Measurements from ENCODE around the gene PRLR. TPM values are rescaled to one million over a fixed set of nuclear protein-coding genes. Genes with fewer than 3 reads are reported as not detected.

The PRLR gene
- total RNA-seq, 1 donor from 2014 or later, result not detected

DNA sequence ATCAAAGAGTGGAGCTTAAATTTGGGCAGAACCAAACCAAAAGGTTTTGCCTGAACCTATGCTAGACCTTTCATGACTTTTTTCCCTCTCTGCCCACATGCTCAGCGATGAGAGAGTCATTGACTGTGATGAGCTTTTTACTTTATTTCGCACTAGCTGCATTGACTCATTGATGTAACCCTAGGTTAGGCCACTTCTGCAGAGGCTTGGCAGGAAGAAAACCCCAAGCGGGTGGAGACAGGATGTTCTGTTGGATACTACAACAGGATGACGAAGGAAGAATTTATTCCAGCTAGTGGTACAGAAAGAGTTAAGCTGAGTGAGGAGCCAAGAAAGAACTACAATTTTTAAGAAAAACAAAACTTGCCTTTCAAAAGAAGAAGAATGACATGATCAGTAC, 201.0 kb downstream of the PRLR start:
- Histone ChIP-seq H3K36me3 (ENCODE audit: control insufficient read depth, insufficient read depth, low read length) (no peaks in the 10 kb centered on the region), H3K4me3 (ENCODE audit: low read depth, low read length) (no peak overlapping the region), H3K27me3 (ENCODE audit: control insufficient read depth, insufficient read depth, low read length) (no peaks in the 10 kb centered on the region)
- DNase-seq (ENCODE audit: low read depth), result peak; percentile 15
- FAIRE-seq, result no peak
- no peak for TF ChIP-seq CTCF (IDR thresholded peaks at IDR 0.05; ENCODE audit: insufficient read depth, low read length, severe bottlenecking)

- no peak for FAIRE-seq
- DNase-seq (ENCODE audit: low read depth), result no peak
Measured at GRCh38 chr5:35026941-35027340, 203.3 kb downstream of the PRLR start.

DNA sequence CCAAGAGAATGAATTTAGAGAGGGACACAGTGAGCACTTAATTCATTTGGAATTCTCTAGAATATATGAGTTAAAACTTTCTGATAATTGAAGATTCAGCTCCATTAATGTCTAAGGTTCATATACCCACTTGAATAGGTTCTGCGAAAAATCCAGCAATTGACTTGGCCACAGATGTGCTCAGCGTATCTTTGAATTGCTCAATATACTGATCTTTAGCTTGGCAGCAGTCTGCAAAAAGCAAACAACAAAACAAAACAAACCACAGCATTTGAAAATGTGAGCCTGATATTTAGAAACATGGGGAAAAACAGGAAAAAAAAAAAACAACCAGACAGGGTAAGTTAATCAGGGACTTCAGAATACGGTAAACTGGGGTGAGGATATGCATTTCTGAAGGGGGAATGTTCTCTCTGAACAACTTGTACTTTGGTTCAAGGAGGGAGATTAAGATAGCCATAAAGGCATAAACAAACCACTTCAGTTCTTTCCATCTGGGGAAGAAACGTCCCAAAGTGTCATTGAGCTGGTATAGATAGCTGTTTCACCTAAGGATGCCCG, 203.9 kb downstream of the PRLR start:
- Histone ChIP-seq H3K4me3 (ENCODE audit: low read depth, low read length) (no peak overlapping the region), H3K27me3 (ENCODE audit: control insufficient read depth, insufficient read depth, low read length) (no peaks in the 10 kb centered on the region), H3K36me3 (ENCODE audit: control insufficient read depth, insufficient read depth, low read length) (no peaks in the 10 kb centered on the region)
- no peak for FAIRE-seq
- TF ChIP-seq CTCF (IDR thresholded peaks at IDR 0.05; ENCODE audit: insufficient read depth, low read length, severe bottlenecking), result no peak
- DNase-seq (ENCODE audit: low read depth), result no peak

More at GRCh38 chr5:35026941-35027340, 203.3 kb downstream of the PRLR start:
- Histone ChIP-seq H3K36me3 (ENCODE audit: control insufficient read depth, insufficient read depth, low read length) (no peaks in the 10 kb centered on the region), H3K4me3 (ENCODE audit: low read depth, low read length) (no peak overlapping the region), H3K27me3 (ENCODE audit: control insufficient read depth, insufficient read depth, low read length) (no peaks in the 10 kb centered on the region)
- TF ChIP-seq CTCF (IDR thresholded peaks at IDR 0.05; ENCODE audit: insufficient read depth, low read length, severe bottlenecking), result no peak

GRCh38 chr5:35024911-35025510, 205.3 kb downstream of the PRLR start:
- FAIRE-seq, result no peak
- H3K36me3 ChIP-seq (ENCODE audit: control insufficient read depth, insufficient read depth, low read length), result no peaks in the 10 kb centered on the region
- H3K27me3 ChIP-seq (ENCODE audit: control insufficient read depth, insufficient read depth, low read length), result no peaks in the 10 kb centered on the region

DNA sequence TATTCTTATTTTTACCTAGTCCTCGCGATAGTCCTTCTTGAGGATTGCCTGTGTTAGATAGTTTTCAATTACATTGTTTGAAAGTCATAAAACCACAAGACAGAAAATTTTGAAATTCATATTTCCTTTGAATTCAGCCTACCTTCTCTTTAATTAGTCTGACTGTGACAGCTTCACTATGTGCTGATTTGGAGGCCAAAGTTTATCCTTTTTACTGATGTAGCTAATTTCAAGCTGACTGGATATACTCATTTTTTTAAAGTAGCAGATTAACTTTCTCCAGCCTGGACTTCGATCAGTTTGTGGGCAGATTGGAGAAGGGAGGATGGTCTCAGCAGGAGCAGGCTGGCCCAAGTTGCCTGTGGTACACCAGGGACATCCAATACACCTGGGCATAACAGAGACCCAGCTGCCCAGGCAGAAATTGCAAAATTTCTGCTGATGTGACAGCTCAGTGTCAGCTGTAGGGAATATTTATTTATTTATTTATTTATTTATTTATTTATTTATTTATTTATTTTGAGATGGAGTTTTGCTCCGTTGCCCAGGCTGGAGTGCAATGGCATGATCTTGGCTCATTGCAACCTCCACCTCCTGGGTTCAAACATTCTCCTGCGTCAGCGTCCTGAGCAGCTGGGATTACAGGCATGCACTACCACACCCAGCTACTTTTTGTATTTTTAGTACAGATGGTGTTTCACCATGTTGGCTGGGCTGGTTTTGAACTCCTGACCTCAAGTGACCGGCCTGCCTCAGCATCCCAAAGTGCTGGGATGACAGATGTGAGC, 206.7 kb downstream of the PRLR start:
- Histone ChIP-seq H3K27me3 (ENCODE audit: control insufficient read depth, insufficient read depth, low read length) (no peaks in the 10 kb centered on the region), H3K4me3 (ENCODE audit: low read depth, low read length) (no peak overlapping the region), H3K36me3 (ENCODE audit: control insufficient read depth, insufficient read depth, low read length) (no peaks in the 10 kb centered on the region)
- no peak for DNase-seq (ENCODE audit: low read depth)
- FAIRE-seq, result no peak
- no peak for TF ChIP-seq CTCF (IDR thresholded peaks at IDR 0.05; ENCODE audit: insufficient read depth, low read length, severe bottlenecking)

More at GRCh38 chr5:35024911-35025510, 205.3 kb downstream of the PRLR start:
- no peak overlapping the region for H3K4me3 ChIP-seq (ENCODE audit: low read depth, low read length)
- no peak for TF ChIP-seq CTCF (IDR thresholded peaks at IDR 0.05; ENCODE audit: insufficient read depth, low read length, severe bottlenecking)
- no peak for DNase-seq (ENCODE audit: low read depth)
